ENCODE results near the gene UPP1.
"Not testable (repeated sequence)": the region's sequence is repeated elsewhere in the genome, so short reads cannot be mapped to it uniquely, and the experiment has no call there.

The UPP1 gene

DNA sequence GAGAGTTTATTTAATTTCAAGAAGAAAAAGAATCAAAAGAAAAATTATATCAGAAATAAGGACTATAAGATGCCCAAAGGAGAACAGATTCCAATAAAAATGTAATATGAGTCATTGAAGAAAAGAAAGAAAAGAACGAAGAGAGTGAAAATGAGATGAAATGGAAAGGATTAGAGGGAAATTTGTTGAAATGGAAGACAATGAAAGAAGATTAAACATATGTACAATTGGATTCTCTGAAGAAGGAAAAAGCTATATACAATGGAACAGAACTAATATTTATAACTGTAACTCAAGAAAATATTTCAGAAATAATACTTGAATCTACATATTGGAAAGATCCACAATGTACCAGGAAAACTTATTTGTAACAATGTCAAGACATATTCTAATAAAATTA lies 25.1 kb upstream of the UPP1 start:
- H3K4me3 ChIP-seq (ENCODE audit: low read depth, low read length): no peak overlapping the region
- DNase-seq (ENCODE audit: low read depth): no peak
- TF ChIP-seq, protein P1, sequence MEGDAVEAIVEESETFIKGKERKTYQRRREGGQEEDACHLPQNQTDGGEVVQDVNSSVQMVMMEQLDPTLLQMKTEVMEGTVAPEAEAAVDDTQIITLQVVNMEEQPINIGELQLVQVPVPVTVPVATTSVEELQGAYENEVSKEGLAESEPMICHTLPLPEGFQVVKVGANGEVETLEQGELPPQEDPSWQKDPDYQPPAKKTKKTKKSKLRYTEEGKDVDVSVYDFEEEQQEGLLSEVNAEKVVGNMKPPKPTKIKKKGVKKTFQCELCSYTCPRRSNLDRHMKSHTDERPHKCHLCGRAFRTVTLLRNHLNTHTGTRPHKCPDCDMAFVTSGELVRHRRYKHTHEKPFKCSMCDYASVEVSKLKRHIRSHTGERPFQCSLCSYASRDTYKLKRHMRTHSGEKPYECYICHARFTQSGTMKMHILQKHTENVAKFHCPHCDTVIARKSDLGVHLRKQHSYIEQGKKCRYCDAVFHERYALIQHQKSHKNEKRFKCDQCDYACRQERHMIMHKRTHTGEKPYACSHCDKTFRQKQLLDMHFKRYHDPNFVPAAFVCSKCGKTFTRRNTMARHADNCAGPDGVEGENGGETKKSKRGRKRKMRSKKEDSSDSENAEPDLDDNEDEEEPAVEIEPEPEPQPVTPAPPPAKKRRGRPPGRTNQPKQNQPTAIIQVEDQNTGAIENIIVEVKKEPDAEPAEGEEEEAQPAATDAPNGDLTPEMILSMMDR (IDR thresholded peaks at IDR 0.05; ENCODE audit: control insufficient read depth, extremely low read depth, insufficient read depth): no peak

DNA sequence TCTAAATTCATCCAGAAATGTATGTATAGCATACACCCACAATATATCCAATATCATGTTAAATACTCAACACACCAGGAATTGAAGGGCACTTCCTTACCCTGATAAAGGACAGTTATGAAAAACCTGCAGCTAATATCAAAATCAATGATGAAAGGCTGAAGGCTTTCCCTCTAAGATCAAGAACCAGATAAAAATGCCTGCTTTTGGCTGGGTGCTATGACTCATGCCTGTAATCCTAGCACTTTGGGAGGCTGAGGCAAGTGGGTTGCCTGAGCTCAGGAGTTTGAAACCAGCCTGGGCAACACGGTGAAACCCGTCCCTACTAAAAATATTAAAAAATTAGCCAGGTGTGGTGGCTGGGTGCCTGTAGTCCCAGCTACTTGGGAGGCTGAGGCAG lies 21.6 kb upstream of the UPP1 start:
- TF ChIP-seq, protein P1 (IDR thresholded peaks at IDR 0.05; ENCODE audit: control insufficient read depth, extremely low read depth, insufficient read depth): no peak

GRCh38 chr7:48074204-48074654 lies 14.8 kb upstream of the UPP1 start:
- TF ChIP-seq, protein P1 (IDR thresholded peaks at IDR 0.05; ENCODE audit: control insufficient read depth, extremely low read depth, insufficient read depth): no peak
- no peak for DNase-seq (ENCODE audit: low read depth)
- H3K4me3 ChIP-seq (ENCODE audit: low read depth, low read length): no peak overlapping the region

More for the DNA sequence above, 21.6 kb upstream of the UPP1 start:
- no peak overlapping the region for H3K4me3 ChIP-seq (ENCODE audit: low read depth, low read length)
- no peak for DNase-seq (ENCODE audit: low read depth)

GRCh38 chr7:48077423-48077822 lies 11.6 kb upstream of the UPP1 start:
- DNase-seq (ENCODE audit: low read depth): no peak
- no peak overlapping the region for H3K4me3 ChIP-seq (ENCODE audit: low read depth, low read length)
- TF ChIP-seq, protein P1 (IDR thresholded peaks at IDR 0.05; ENCODE audit: control insufficient read depth, extremely low read depth, insufficient read depth): no peak

DNA sequence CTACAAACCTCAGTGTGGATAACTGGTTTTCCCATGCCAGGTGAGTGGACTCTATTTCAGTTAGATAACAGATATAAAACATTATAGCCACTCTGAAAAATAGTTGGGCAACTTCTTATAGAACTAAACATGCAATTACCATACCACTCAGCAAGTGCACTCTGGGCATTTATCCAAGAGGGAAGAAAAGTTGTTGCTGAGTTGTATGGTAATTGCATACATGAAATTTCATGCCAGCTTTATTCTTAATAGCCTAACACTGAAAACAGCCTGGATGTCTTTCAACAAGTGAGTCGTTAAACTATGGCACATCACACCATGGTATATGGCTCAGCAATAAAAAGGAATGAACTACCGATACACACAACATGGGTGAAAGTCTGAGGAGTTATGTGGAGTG lies 10.6 kb upstream of the UPP1 start:
- TF ChIP-seq, protein P1 (IDR thresholded peaks at IDR 0.05; ENCODE audit: control insufficient read depth, extremely low read depth, insufficient read depth): no peak
- DNase-seq (ENCODE audit: low read depth): peak; percentile 53
- no peak overlapping the region for H3K4me3 ChIP-seq (ENCODE audit: low read depth, low read length)

GRCh38 chr7:48082378-48082777 lies 6.7 kb upstream of the UPP1 start:
- H3K4me3 ChIP-seq (ENCODE audit: low read depth, low read length); DNase-seq (ENCODE audit: low read depth): not testable (repeated sequence)

DNA sequence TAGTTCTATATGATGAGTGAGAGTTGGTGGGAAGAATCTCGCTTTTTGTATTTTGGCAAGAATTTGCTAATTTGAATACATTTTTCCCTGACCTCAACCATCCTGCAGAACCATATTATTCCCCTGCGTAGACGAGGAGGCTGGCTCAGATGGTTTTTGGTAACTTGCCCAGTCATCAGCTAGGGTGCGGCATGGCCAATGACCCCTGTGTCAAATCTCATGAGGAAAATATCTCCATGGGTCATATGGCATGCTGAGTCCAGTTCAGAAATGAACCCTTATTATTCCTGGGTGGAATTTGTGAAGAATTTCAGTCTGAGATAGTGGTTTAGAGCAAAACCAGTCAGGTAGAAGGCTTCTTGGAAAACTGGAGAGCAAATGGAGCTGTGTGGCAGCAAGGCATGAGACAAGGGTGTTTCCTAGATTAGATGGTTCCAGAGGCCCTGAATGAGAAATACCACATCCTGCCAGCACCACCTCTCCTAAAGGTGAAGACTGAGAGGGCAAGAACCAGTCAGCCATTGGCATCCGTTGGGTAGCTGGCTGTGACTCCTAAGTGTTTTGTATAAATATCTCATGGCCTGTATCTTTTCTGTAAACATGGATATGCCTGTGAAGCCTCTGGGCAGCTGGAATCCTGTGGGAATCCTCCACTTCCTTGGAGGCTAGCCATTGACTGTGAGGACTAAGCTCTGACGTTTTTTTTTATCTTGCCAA lies 5.8 kb upstream of the UPP1 start:
- no peak overlapping the region for H3K4me3 ChIP-seq (ENCODE audit: low read depth, low read length)
- TF ChIP-seq, protein P1 (IDR thresholded peaks at IDR 0.05; ENCODE audit: control insufficient read depth, extremely low read depth, insufficient read depth): no peak
- DNase-seq (ENCODE audit: low read depth): no peak
